Tibial nerve (tissue), 4 donors: ENCODE data around the gene E2F2. TPM values are rescaled to one million over a fixed set of nuclear protein-coding genes. Genes with fewer than 3 reads are reported as not detected.
A peak's percentile ranks its signal among the peaks of the same experiment; 100 is the strongest.

Experiments
- DNase-seq, 2 donors: peaks; one replicate each; pipeline ENCODE4 v3.0.0-alpha.2; 2019; ENCODE audit warnings: low spot score in 2 of 2
- H3K27ac ChIP-seq, 4 donors: fragments of 200-600 bp; sonication (generic) in 3 of 4; one replicate each; pipeline ENCODE4 v1.5.1; 2017 to 2019; ENCODE audit warnings: mild to moderate bottlenecking in 1 of 4
- H3K27me3 ChIP-seq, 2 donors: fragments of 200-600 bp; sonication (generic) in 1 of 2; one replicate each; pipeline versions ENCODE4 v1.5.1 to v1.6.0; 2017 to 2019
- H3K36me3 ChIP-seq, 3 donors: fragments of 200-600 bp; sonication (generic); one replicate each; pipeline ENCODE4 v1.5.1; 2018 to 2019
- H3K4me1 ChIP-seq, 4 donors: fragments of 200-600 bp; sonication (generic) in 3 of 4; one replicate each; pipeline ENCODE4 v1.5.1; 2017 to 2019
- H3K4me3 ChIP-seq, 4 donors: fragments of 200-600 bp; sonication (generic) in 3 of 4; one replicate each; pipeline ENCODE4 v1.5.1; 2017 to 2019; ENCODE audit warnings: mild to moderate bottlenecking in 1 of 4, moderate library complexity in 1 of 4
- H3K9me3 ChIP-seq, 4 donors: fragments of 200-600 bp; sonication (generic) in 3 of 4; one replicate each; pipeline ENCODE4 v1.5.1; 2017 to 2019
- CTCF ChIP-seq, 5 experiments: fragments of 200-600 bp in 3 of 5; fragments of 450-650 bp in 2 of 5; sonication (generic) in 3 of 5; IDR thresholded peaks; one replicate each; pipeline ENCODE4 v1.5.1; 2016 to 2019; ENCODE audit warnings: antibody characterized with exemption in 5 of 5, mild to moderate bottlenecking in 3 of 5, moderate library complexity in 2 of 5
- EP300 ChIP-seq, 2 donors: sonication (generic); formaldehyde crosslinking; IDR thresholded peaks; one replicate each; pipeline ENCODE4 v1.6.1; 2017; ENCODE audit warnings: antibody characterized with exemption in 2 of 2, mild to moderate bottlenecking in 1 of 2
- POLR2A ChIP-seq, 2 donors: fragments of 450-650 bp; IDR thresholded peaks; one replicate each; pipeline ENCODE4 v1.6.1; 2017; ENCODE audit warnings: antibody characterized with exemption in 2 of 2, mild to moderate bottlenecking in 2 of 2, moderate library complexity in 2 of 2
- WGBS, 2 donors: methylation state at CpG; one replicate each; pipeline ENCODE4 v1.1.5; 2018; 5-methylcytosine and 5-hydroxymethylcytosine counted together
- total RNA-seq, 4 donors: library from RNA; depleted of rRNA; stranded (reverse); fragments of >200 nt; gene quantifications; one replicate each; pipeline ENCODE4 v1.1.0, GENCODE V29; 2016

E2F2 gene
- total RNA-seq, 4 donors from 2014 or later, result 0.20 to 0.30 (median 0.21) TPM; not detected in 1

- peaks cover 0 to 13% (median 0%) of the 10 kb centered on the region in 3 donors for H3K36me3 ChIP-seq
- TF ChIP-seq POLR2A (IDR thresholded peaks at IDR 0.05) (peak; percentile 30 to 69), CTCF (IDR thresholded peaks at IDR 0.05) (peak in 1 of 5 experiments; percentile 24), EP300 (IDR thresholded peaks at IDR 0.05) (peak; percentile 91 to 98)
- H3K4me3 ChIP-seq, result peak overlapping the region in 1 of 4 donors; percentile 29
- H3K9me3 ChIP-seq, result no peaks in the 10 kb centered on the region
- 0 to 5% methylated on average over 19 of the region's 19 CpGs for WGBS, 2 donors
- DNase-seq, result peak; percentile 89 to 94
- no peaks in the 10 kb centered on the region for H3K27me3 ChIP-seq
- H3K4me1 ChIP-seq, result peaks cover 0 to 68% (median 45%) of the 10 kb centered on the region in 4 donors
- H3K27ac ChIP-seq, result peak overlapping the region; percentile 90 to 97 (median 96)
These were observed 31.3 kb upstream of the E2F2 start for GRCh38 chr1:23562137-23562876.

- Histone ChIP-seq H3K27ac (peak overlapping the region; percentile 90 to 97 (median 96)), H3K4me1 (peaks cover 0 to 73% (median 50%) of the 10 kb centered on the region in 4 donors), H3K27me3 (no peaks in the 10 kb centered on the region), H3K36me3 (peaks cover 0 to 13% (median 0%) of the 10 kb centered on the region in 3 donors), H3K4me3 (peak overlapping the region in 3 of 4 donors; percentile 2 to 29 (median 4)), H3K9me3 (no peaks in the 10 kb centered on the region)
- no peak for TF ChIP-seq EP300 (IDR thresholded peaks at IDR 0.05)
- no peak for TF ChIP-seq POLR2A (IDR thresholded peaks at IDR 0.05)
- no peak for TF ChIP-seq CTCF (IDR thresholded peaks at IDR 0.05)
- no peak for DNase-seq
- WGBS, 2 donors, result 13 to 22% methylated on average over 2 of the region's 2 CpGs
These were observed 30.7 kb upstream of the E2F2 start for GRCh38 chr1:23561813-23562100.

GRCh38 chr1:23561076-23561812, 30.2 kb upstream of the E2F2 start:
- Histone ChIP-seq H3K36me3 (peaks cover 0 to 13% (median 0%) of the 10 kb centered on the region in 3 donors), H3K9me3 (no peaks in the 10 kb centered on the region), H3K27ac (peak overlapping the region; percentile 90 to 97 (median 96)), H3K27me3 (no peaks in the 10 kb centered on the region), H3K4me3 (peak overlapping the region in 3 of 4 donors; percentile 2 to 29 (median 4)), H3K4me1 (peaks cover 0 to 74% (median 52%) of the 10 kb centered on the region in 4 donors)
- no peak for DNase-seq
- TF ChIP-seq EP300 (IDR thresholded peaks at IDR 0.05), result no peak
- no peak for TF ChIP-seq CTCF (IDR thresholded peaks at IDR 0.05)
- 32 to 33% methylated on average over 6 of the region's 6 CpGs for WGBS, 2 donors

GRCh38 chr1:23559985-23560741, 29.1 kb upstream of the E2F2 start:
- H3K27me3 ChIP-seq, result no peaks in the 10 kb centered on the region
- peak overlapping the region; percentile 90 to 97 (median 96) for H3K27ac ChIP-seq
- peaks cover 0 to 13% (median 0%) of the 10 kb centered on the region in 3 donors for H3K36me3 ChIP-seq
- H3K9me3 ChIP-seq, result no peaks in the 10 kb centered on the region
- 3 to 5% methylated on average over 6 of the region's 6 CpGs for WGBS, 2 donors
- peaks cover 0 to 74% (median 59%) of the 10 kb centered on the region in 4 donors for H3K4me1 ChIP-seq
- H3K4me3 ChIP-seq, result peak overlapping the region; percentile 36 to 85 (median 82)
- no peak for TF ChIP-seq EP300 (IDR thresholded peaks at IDR 0.05)
- TF ChIP-seq POLR2A (IDR thresholded peaks at IDR 0.05), result no peak
- no peak for DNase-seq
